GM04503 (cell line): Measurements from ENCODE around the gene KCNIP2.

Experiments
- DNase-seq: peaks from one replicate; pipeline ENCODE4 v3.0.0-alpha.2; 2012; ENCODE audit warnings: low read depth

The KCNIP2 gene

DNA sequence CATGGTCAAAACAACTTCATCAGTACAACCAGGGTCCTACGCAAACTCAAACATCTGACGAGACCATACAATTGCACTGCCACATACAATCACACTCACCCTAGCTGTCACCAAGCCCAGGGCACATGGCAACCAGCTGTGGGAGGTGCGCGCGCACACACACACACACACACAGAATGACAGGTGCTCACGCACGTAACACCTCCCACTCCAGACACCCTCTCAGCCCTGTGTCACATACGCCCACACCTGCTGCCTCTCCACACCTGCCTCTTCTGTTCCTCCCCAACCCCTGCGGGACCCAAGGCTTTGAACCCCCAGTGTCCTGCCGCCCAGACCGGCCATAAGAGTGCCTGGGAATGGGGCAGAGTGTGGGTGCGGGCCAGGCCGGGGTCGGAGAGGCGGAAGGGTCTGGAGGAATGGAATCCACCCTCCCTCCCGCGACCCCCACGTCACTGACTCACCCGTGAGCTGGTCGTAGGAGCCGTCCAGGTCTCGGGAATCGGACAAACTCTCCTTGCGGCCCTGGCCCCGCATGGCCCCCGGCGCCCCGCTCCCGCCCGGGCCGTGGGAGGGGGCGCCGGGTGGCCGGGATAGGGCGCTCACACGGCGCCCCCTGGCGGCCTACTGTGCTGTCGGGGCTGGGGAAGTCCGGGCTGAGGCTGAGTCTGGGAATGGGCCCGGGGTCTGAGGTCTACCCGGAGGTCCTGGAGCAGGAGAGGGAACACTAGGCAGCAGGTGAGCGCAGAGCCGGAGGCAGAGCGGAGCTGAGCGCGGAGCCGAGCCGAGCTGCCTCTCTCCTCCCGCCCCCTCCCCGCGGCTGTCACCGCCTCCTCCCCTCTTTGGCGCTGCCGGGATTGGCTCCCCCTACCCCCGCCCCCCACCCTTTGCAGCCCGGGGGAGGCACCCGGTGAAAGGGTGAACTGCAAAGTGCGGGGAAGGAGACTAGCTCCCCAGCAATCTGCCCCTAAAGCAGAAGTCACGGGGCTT lies at the start of gene KCNIP2:
TSS of gene KCNIP2 (minus strand) at position 769 of the 990 bp plus-strand sequence. CDS start at position 537, 232 bp downstream.
- DNase-seq, result no peak

DNA sequence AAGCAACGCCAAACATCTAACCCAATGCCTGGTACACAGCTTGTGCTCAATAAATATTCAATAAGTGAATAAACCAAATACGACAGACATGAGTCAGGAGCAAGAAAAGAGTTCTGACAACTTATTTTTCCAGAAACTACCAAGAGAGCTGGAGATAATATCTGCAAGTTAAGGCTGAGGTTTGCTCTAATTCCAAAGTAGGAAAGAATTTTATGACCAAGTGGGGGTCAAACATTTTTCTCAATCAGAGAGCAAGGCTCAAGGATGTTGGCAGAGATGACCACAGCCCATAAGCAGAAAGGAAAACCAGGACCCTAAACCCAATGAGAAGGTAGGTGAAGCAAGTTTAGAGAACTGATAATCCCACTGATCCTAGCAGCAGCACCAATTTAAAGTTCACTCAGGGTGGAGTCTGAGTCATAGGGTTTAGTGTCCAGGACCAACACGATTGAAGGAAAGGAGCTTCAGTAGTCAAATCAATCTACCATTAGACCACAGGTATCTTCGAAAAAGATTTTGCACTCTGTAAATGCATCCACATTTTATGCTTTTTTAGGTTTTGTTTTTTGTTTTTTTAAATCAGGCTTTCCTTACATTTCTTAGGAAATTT lies 49.3 kb upstream of the KCNIP2 start:
- DNase-seq, result no peak

DNA sequence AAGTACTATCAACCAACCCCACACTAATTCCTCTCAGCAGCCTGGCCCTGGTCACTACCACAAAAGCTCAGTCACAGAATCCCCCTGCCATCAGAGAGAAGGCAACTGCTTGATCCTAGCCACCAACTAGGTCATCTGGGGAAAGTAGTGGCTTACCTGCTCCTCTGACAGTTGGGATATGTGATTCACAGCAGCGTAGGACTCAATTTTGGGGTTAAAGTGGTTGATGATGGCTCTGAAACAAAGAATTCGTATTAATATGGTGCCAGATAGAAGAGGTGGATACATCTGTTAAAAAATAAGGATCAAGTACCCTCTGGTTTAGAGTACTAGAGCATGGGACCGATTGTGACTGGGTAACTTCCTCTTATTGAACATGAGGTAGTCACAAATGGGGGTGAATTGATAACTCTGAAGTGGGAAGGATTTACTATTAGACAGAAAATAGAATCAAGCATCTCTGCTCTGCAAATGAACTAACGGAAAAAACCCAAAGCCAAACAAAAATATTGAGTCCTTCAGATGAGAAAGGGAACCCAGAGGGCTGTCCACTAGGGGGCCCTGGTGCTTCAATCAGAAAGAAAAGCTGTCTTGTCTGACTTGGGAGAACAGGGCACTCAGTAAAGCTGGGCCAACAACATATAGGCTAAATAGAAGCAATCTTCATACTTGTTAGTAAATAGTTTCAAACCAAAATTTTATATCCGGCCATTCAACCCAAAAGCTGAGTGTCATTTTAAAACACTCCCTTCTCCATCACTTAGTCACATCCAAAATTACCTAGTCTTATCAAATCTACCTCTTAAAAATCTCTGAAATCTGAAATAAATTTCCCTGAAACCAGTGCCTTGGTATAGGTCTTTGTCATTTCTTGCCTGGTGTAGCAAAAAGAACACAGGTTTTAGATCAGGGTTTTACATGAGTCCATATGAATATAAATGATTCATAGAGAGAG lies 45.9 kb upstream of the KCNIP2 start:
- DNase-seq, result no peak

DNA sequence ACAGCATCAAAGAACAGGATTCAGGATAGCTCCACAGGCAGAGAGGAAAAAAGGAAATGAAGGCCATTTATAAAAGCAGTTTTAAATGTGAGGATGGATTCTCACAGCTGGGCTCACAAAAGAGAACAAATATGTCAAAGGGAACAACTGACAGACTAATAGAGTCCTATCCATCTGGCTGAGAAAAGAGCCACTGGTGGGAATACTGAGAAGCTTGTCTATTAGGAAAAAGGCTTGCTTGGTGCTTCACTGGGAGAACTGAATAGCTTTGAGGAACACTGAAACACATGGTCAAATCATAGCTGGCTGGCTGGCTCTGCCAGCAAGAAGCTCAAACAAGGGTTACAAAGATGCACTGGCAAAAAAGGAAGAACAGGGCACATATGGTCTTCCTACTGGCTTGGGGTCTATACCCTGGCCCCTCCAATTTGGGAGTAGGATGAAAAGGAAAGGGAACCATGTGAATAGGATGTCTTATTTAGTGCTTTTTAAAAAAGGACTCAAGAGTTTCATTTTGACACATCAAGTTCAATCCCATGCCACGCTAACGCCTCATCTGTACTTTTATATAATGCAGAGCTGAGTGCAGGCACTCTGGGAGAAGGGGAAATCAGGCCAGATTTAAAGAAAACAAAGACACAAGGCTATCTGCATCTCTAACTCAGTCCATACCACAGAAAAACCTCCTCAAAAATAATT lies 44.8 kb upstream of the KCNIP2 start:
- DNase-seq, result no peak

DNA sequence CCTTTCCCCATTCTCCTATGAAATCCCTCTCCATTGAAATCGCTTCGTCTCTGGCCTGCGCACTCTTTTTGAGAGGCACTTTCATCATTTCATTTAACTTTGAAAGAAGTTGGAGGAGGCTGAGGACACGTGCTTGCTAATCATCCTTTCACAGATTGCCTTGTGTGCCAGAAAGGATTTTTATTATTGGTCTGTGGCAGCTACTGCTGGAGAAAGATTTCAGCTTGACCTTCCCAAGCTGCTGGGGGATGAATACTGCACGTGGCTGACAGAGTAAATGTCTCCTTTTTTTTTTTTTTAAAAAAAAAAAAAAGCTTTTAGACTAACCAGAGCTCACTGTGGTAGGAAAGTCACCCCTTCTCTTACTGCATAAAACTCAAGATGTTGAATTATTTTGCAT lies 44.2 kb upstream of the KCNIP2 start:
- DNase-seq, result no peak

DNA sequence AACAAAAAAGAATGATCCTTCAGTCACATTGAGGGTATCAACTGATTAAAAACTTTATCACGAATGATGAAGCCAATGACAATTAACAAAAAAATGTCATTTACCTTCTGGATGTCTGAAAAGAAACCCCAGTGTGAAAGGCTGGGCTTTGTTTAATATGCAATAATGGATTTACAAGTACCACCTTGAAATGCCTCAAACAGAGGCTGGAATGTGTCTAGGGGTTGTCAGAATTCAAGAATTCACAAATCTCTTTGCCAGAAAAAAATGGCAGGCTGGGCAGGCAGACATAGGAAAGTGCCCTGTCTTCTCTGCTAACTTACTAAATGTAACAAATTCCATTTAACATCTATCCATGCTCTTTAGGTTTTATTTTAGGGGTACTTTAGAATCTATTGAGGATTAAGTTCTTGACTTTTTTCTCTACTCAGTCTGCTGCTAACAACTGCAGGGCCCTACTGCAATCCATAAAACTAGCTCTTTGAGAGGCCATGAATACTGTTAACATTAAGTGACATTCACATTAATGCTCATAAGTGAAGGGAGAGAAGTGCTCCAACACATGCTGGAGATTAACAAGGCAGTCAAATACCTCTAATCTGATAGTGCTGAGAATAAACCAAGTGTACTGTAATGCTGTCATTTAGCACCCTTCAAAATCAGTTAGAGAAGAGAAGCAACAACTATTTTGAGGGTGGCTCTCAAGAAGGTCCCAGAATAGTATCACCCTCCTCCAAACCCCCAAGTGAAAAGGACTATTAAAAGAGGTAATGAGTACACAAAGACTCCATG lies 43.1 kb upstream of the KCNIP2 start:
- DNase-seq, result no peak

DNA sequence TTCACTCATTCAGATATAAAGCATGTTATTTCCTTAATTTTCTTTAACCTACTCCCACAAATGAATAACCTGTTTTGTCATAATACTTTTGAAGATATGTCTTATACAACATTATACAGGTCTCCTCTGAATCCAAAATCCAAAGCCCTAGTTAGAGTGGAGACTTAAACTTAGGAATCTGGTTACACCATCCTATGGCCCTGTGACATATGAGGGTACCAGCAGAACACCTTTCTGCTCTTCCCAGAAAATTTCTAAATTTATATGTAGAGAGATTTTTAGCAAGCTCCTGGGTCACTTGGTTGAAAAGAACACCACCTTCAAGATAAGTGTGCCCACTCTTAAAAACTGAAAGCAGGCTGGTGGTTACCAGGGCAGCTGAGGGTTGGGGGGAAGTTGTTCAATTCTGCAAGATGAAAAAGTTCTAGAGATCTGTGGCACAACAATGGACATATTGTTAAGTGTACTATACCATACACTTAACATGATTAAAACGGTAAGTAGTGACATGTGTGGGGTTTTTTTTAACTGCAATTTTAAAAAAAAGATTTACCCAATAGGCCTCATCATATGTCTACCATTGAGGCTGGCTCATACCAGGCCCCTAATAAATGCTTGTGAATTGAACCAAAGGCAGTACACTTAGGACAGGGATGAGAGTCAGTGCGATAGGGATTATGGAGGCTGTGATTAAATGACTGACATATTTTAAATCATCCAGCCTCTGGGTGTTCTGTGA lies 37.6 kb upstream of the KCNIP2 start:
- no peak for DNase-seq

DNA sequence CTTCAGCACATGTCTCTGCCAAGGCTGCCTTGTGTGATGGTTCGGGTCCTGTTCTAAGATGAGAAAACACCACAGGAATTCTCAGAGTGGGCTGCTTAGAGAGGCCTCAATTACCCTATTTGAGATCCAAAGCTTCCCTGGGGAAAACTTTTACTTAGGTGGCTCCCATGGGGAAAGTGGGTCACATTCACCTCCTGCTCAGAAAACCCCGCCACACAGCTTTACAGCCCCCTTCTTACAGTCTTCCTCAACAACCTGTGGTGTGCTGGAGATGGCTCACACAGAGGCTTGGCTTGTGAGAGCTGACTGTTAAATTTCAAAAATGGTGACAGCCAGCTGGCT lies 36.6 kb upstream of the KCNIP2 start:
- DNase-seq, result no peak

DNA sequence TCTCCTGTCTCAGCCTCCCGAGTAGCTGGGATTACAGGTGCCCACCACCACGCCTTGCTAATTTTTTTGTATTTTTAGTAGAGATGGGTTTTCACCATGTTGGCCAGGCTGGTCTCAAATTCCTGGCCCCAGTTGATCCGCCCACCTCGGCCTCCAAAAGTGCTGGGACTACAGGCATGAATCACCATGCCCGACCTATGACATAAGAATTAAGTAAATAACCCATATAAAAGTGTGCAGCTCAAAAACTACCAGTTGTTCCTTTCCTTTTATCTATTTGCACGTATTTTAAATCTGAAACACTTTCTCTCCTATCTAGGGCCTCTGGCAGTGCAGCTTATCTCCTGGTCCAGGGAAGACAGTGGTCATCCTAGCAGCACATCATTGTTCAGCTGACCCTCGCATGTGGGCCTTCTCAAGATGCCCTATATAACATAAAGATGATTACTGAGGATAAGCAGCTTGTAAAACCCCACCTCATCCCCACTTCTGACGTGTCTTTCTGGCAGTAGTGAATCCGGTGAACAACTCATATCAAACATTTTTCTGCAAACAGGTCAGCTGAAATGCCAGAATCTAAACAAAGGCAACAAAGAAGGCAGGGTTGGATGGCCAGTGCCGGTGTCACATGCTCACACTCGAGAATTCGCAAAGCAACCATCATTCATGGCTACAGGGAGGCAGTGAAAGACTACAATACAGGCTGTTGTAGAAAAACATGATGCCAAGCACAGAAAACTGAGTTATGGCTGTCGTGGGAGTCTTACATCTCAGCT lies 36.0 kb upstream of the KCNIP2 start:
- DNase-seq, result no peak

DNA sequence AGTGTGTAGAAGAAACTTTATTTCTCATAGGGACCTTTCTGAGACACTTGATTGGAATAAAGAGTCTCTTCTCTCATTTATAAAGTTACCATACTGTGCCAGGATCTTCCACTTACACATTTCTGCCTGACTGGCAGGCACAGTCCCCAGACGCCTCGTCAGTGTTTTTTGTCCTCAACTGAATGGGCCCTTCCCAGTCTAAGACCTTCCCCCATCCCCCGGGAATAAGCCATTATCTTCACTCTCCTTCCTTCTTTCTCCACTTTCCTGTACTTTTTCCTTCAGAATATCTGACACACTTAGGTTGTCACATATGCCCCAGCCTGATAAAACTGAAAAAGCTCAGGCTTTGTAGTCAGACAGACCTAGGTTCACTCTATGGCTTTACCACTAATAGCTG lies 35.3 kb upstream of the KCNIP2 start:
- no peak for DNase-seq

DNA sequence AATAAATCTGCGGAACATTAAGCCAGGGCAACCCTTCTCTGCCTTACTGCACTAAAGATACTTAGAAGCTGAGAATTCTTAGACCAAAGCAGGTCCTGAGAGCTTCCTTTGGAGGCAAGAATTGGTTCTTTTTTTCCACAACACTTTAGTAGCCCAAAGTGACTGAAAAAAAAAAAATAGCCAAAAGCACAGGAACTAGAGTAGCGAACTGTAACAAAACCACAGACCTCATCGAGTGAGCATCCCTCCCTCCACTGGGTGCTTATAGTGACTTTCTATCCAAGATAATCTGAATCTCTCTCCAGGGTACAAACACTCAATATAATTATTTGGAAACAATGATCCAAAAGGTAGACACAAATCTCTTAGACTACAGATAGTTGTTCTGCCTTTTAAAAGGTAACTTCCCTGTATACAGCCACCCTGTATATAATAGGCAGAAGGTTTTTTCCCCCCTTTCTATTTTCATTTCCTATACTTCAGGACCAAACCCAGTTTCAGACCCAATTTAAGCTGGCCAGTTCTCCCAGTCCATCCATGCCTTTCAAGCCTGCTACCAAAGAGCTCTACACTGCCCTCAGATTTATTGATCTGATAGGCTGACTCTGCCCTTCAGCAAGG lies 31.6 kb upstream of the KCNIP2 start:
- DNase-seq, result no peak

DNA sequence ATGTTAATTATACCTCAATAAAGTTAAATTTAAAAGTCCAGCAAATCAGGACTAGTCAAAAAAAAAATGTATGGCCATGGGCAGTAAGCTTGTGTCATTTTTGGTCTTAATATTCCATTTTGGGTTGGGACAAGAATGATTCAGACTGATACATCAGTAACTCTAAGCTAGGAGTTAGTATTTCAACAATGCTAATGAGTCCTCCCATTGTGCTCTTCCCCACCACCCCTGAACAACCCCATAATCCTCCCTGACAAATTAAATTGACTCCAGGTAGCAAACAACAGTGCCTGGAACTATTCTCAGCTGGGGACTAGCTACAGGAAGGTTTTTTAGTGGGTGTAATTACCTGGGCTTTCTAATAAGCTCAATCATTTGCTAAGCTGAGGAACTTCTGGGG lies 30.7 kb upstream of the KCNIP2 start:
- no peak for DNase-seq

DNA sequence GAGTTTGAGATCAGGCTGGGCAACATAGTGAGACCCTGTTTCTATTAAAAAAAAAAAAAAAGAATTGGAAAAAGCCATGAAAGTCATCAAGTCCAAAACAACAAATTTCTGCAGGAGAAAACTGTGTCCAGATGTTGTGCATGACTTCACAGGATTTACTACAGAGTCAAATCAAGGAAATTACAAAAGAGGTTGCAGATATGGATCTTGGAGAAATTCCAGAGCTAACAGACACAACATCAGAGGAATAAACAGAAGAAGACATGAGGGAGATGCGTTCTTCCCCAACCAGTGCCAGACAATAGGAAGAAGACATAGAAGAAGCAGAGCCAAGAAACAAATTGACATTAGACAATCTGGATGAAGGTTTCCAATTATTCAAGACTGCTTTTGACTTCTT lies 24.3 kb upstream of the KCNIP2 start:
- DNase-seq, result no peak

DNA sequence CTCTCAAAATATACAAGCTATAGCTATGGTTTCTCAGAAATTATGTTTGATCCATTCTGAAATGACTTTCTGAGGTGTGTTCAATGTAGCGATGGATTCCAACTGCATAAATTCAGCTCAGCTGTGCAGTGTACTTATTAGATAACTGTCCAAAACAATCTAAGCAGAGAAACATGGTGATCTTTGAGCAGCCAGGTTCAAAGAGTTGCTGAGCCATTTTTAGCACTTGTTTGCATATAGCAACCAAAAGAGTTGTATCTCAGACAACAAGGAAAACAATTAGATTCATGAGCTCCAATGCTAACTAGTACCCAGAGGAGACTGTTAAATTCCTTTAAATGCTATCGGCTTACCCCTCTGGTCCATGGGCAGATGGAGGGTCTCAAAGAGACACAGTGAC lies 15.9 kb upstream of the KCNIP2 start:
- no peak for DNase-seq

DNA sequence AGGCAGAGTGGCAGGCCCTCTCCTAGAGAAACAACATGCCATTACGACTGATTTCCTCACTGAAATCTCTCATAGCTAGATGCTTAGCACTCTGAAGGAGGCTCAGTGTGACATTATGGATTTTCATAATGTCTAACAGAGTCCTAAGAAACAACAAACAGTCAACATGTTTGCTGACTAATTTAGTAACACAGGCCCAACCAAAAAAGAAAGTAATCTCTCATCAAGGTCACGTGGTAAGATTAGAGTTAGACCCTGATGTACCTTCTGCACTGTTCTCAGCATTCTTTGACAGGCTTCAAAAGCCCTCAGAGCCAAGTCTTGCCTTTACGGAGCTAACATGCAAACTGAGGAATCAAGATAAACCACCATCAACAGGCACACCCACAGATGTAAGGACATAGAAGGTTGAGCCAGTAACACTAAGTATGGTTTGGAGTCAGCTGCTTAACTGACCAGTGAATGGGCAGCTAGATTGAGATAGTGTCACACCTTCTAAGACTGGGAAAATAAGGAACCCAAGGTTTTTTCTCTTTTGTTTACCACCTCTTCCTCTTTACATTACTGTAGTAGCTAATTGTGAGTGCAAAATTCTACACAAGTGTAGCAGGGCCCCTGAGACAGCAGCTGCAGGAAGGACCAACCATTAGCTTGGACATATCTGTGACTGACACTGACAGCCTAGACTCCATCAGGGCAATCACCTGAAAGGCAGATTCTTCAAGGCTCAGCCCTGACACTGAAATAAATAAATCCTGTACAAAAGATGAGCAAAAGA lies 15.3 kb upstream of the KCNIP2 start:
- DNase-seq, result no peak

DNA sequence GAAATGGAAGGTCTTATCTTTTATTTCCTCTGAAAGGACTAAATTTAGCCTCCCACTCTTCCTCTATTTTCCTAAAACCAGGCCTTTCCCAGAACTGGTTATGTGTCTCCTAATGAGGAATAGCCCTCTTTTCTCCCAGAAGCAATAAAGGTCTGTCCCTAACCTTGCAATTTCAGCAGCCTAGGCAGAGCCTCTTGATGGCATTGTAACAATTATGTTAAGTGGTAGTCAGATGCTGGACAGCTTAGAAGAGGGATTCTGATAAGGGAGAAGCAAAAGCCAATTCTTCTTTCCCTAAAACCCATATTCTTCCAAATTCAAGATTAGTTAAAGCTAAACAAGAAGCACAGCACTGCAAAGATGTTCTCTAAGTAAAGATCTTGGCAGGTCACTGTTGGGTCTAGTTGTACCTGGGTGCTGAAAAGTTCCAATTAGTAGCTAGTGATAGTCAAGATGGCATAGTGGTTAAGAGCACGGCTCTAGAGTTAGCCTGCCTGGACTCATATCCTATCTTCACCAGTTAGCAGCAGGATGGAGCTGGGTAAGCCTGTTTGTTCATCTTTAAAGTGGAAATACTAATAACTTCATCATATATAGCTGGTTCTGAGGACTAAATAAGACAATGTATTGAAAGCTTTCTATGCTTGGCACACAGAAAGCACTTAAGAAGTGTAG lies 14.3 kb upstream of the KCNIP2 start:
- no peak for DNase-seq

DNA sequence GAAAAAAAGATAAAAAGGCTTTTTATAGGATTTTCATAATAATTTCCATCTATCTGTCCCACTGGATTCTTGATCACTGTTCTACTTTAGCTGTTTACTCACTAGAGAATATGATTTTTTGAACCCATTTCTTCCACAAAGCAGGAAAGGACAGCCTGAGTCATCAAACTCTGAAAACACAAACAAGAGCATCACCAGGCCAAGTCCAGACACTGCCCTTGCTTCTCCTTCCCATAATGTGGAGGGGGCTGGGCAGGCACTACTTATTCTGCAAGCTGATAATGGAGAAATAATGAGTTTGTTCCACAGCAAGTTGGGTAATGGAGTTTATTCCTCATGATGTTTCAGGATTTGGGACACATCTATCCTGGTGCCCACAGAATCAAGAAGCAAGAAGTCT lies 13.0 kb upstream of the KCNIP2 start:
- no peak for DNase-seq
